CD4-positive, alpha-beta T cell treated with Interleukin-21 for 1 hour (primary cell): ENCODE results near the gene TMCC3.

ENCODE experiments used
- DNase-seq: peaks from one replicate; pipeline ENCODE4 v3.0.0-alpha.2; 2020

TMCC3 gene

GRCh38 chr12:94671917-94672316, 21.6 kb upstream of the TMCC3 start:
- no peak for DNase-seq

- DNase-seq, result no peak
Measured at GRCh38 chr12:94670898-94671297, 20.5 kb upstream of the TMCC3 start.

GRCh38 chr12:94670075-94670474, 19.7 kb upstream of the TMCC3 start:
- no peak for DNase-seq

GRCh38 chr12:94667031-94667540, 16.7 kb upstream of the TMCC3 start:
- no peak for DNase-seq

- DNase-seq, result no peak
Measured at GRCh38 chr12:94666158-94666557, 15.8 kb upstream of the TMCC3 start.

- DNase-seq, result no peak
Measured at GRCh38 chr12:94663702-94664101, 13.3 kb upstream of the TMCC3 start.

GRCh38 chr12:94663071-94663470, 12.7 kb upstream of the TMCC3 start:
- DNase-seq, result no peak

- DNase-seq, result no peak
Measured at GRCh38 chr12:94660436-94660835, 10.1 kb upstream of the TMCC3 start.

- DNase-seq, result no peak
Measured at GRCh38 chr12:94659346-94659930, 9.1 kb upstream of the TMCC3 start.

GRCh38 chr12:94658931-94659330, 8.6 kb upstream of the TMCC3 start:
- DNase-seq, result no peak

GRCh38 chr12:94656556-94656955, 6.2 kb upstream of the TMCC3 start:
- no peak for DNase-seq

- DNase-seq, result peak; percentile 33
Measured at GRCh38 chr12:94649349-94650142, 811 bp downstream of the TMCC3 start.

GRCh38 chr12:94648578-94648977, 1.8 kb downstream of the TMCC3 start:
- no peak for DNase-seq

GRCh38 chr12:94644141-94644979, 6.0 kb downstream of the TMCC3 start:
- DNase-seq, result no peak

- no peak for DNase-seq
Measured at GRCh38 chr12:94643606-94644005, 6.8 kb downstream of the TMCC3 start.

- no peak for DNase-seq
Measured at GRCh38 chr12:94641283-94641682, 9.1 kb downstream of the TMCC3 start.

GRCh38 chr12:94640134-94640928, 10.0 kb downstream of the TMCC3 start:
- DNase-seq, result peak; percentile 38

GRCh38 chr12:94638521-94638920, 11.8 kb downstream of the TMCC3 start:
- no peak for DNase-seq

- no peak for DNase-seq
Measured at GRCh38 chr12:94637390-94638113, 12.8 kb downstream of the TMCC3 start.

GRCh38 chr12:94636462-94637085, 13.8 kb downstream of the TMCC3 start:
- DNase-seq, result no peak

- DNase-seq, result no peak
Measured at GRCh38 chr12:94634717-94635116, 15.6 kb downstream of the TMCC3 start.

- DNase-seq, result no peak
Measured at GRCh38 chr12:94633401-94633800, 17.0 kb downstream of the TMCC3 start.
